Suppressor macrophage treated with lipopolysaccharide for 4 hours (primary cell): ENCODE results near the gene PXT1.

Experiments used
- DNase-seq: peaks from one replicate; pipeline ENCODE4 v3.0.0-alpha.2; 2020

The PXT1 gene

DNA sequence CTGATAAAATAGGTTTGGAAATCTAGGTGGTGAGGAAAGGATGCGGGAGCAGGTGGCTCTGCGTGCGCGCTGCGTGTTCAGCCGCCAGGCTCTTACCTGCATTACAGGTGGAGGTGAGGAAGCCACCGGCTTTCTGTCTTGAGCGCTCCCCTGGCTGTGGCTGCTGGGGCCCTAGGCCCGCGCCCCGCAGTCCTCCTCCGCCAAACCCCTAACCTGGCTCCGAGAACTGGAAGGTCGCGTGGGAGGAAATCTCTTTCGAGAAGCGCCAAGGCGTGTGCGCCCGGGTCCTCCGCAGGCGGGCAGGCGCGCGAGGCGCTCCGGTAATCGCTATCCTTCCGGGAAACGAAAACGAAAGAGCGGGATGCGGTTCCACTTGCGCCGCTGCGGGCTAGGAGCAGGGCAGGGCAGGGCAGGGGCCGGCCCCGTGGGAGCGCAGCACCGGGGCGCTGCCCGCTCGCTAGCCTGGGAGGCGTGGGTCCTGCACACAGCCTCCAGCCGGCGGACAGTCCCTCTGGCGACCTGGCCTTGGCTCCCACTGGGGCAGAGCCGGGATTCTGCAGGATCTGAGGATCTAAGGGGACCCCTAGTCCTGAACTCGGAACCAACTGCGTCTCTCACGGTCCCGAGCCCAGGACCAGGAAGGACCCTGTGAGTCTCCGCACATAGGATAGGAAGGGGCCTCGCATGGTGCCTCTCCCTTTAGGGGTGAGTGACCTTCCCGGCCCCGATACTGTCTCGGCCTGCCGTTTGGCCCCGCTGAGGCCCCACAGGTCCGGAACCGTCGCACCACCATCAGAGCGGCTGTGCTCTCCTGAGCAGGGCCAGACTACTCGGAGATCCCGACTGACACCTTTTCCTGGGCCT, 55.0 kb downstream of the PXT1 start, which contains the start of gene ETV7:
Gene ETV7 (minus strand): TSS at position 230 of the 864 bp plus-strand sequence. CDS start 128 bp downstream, at position 102.
- peak; percentile 94 for DNase-seq

DNA sequence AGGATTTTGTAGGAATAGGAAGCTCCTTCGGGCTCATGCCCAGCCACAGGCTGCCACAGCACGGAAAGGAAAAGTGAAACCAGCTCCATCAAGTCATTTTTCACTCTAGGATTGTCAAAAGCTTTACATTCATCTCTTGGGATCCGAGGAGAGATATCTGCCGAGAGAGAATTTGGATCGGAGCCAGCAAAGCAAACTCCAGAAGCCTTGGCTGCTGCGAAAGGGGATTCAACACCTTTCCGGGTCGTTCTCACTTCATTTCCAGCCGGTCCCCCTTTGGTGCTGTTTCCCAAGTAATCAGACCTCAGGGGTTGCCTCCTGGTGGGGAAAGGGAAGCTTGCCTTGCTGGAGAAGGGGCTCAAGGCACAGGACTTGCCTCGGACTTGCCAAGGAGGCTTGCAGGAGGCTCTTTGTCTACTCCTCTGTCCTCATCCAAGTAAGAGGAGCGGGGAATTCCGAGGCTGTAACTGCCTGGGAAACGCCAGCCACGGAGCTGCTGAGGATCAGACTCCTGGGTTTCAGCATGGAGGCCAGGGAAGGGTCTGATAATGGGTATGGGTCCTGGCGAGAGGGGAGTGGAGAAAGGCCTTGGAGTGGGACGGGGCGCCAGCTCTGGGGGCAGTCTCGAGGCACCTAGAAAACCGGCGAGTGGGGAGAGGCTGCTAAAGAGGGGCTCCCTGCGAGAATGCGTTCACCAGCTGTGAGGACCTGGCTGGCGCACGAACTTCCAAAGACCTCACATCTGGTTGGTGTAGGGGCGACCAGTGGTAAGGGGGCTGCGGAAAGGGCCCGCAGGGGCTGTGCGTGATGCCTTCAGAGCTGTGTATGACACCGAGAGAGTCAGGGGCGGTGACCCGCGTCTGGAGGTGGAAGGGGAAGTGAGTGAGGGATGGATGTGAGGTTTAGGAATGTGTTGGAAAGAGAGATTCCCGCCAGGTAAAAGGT, 55.9 kb downstream of the PXT1 start:
- peak; percentile 79 for DNase-seq

DNA sequence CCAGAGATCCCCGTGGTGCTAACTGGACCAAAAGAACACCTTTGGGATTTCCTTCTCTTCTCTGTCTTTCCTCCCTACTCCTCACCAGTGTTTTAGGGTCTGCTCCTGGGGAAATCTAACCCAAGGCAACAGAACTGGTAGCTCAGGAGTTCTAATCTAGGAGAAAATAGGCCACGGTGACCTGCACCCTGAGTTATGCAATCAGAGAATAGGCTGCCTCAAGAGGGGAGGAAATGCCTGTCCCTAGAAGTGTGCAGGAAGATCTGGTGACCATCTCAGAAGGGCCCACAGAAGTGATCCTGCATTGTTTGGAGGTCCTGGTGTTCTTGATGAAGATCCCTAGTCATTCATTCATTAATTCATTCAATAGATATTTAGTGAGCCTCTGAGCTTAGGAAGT, 58.6 kb downstream of the PXT1 start:
- DNase-seq, result no peak

DNA sequence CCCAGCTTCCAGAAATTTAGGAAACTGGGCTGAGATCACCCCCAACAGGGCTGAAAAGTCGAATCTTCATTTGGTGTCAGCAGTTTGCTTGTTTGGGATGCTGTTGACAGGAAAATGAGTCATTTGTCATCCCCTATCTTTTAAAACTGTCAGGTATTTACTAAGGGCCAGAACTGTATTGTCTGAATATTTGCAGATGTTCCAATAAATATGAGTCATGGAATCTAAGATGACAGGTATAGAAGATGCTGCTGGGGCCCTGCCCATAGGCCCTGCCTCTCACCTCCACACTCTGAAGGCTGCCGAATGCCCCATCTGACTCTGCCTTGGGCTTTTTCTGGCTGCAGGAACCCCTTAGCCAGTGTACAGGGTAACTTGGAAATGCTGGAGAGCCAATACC, 59.0 kb downstream of the PXT1 start:
- DNase-seq, result no peak

DNA sequence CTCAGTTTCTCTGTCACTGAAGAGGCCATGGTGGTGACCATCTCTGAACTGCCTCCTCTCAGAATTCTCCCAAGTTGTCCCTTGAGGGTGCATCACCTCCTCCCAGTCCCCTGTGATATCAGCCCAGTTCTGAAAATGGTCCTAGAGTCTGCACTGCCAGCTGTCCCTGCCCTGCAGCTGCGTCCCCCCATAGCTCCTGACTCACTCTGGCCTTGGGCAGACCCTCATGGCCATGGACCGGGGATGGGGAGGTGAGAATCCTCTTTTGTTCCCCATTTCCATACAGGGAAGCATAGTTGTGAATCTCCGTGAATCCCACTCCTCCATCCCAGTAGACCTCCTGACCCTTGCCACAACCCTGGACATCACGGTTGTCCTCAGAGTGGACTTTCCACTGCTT, 59.7 kb downstream of the PXT1 start:
- DNase-seq, result no peak

DNA sequence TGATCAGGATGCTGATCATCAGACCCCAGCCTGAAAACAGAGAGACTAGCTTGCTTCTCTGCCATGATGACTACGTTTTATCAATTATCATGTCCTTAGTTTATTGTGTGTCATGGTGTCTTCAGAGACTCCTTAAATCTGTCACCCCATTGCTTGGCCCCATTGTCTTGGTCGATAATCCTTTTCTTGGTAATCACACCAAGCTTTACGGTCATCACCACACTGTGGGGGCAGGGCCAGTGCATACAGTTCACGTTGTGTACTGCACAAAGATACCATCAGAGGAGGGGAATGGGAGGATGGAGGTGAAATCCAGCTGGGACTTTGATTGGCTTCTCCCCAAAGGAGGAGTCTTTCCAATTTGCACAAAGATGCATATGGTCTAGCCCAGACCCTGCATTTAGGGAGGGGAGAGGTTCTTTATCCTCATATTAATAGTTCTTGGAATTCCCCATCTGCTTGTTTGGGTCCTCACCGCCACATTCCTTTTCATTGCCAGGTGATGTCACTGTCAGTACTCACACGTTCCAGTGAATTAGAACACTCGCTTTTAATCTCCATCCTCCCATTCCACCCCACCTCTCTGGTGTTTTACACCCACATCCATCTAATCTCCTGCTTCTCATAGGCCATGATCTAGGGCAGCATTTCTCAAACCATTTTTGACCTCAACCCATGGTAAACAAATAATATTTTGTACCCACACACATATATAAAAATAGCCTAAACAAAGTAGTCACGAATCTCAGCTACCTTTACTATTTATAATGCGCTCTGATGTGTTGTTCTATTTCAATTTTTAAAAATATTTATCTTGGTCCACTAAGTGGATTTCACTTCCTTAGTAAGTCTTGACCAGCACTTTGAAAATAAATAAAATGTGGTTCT, 60.9 kb downstream of the PXT1 start:
- DNase-seq, result no peak

DNA sequence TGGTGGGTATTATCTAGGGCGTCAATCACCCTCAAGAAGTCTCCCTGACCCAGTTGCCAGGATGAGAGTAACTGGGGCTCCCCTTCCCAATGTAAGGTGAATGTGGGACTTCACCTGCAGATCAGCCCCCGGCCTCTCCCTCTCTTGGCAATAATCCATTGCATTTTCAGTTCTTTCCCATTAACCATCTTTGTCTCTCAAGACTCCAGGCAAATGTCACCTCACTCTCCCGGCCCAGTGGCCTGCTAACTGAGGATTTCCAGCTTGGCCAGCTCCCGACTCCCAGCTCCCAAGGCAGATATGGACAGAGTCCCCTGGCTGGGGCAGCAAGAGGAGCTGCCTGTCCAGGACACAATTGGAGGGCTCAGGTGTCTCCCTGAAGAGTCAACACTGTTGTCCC, 62.5 kb downstream of the PXT1 start:
- DNase-seq, result no peak

DNA sequence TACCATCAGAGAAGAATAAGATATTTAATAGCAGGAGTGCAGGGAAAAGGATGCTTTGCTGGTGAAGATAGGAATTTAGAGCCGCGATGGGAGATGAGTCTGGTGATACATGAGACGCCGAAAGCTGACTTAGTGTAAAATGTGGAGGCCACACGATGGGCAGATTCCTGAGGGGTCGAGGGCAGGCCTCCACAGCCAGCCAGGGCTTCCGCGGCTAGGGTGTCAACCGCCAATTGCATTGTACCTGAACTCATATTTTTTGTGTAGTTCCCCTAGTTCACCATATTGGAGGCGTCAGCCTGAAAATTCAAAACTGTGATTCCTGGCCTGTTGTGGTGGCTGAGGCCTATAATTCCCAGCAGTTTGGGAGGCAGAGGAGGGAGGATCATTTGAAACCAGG, 63.7 kb downstream of the PXT1 start:
- DNase-seq, result no peak

DNA sequence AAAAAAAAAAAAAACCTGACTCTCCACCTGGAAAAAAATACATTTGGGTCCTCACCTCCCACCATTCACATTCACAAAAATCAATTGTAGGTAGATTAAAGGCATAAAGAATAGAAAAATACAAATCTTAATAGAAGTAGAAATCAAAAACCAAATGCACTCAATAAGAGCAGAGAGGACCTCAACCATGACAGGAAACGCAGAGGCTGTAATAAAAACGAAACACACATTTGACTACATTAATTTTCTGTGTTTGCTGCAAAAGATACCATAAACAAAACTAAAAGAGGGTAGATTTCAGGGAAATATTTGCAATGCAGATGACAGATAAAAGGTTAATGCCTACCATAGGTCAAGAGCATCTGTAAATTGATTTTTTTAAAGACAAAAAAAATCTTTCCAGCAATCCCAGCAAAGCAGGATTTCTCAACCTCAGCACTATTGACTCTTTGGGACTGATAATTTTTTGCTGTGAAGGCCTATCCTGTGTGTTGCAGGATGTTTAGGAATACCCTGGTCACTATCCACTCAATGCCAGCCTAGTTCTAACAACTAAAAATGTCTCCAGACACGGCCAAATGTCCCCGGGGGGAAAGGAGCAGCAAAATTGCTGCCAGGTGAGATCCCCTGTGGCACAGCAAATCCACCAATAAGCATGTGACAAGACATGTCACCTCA, 64.3 kb downstream of the PXT1 start:
- no peak for DNase-seq

DNA sequence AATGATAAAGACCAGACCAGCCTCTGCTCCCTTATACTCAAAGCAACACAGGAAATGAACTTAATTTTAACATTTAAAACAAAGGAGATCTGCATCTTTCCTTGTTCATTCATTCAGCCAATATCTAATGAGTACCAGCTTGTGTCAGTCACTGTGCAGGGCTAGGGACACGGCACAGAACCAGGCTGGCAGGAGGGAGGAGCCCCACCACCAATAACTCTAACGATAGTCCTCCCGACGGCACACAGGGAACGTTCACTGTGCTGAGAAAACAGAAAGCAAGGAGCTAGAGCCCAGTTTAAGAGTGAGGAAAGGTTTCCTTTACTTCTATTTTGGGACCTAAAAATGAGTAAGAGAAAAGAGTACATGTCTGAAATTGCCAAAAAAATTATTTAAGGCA, 65.1 kb downstream of the PXT1 start:
- DNase-seq, result no peak

DNA sequence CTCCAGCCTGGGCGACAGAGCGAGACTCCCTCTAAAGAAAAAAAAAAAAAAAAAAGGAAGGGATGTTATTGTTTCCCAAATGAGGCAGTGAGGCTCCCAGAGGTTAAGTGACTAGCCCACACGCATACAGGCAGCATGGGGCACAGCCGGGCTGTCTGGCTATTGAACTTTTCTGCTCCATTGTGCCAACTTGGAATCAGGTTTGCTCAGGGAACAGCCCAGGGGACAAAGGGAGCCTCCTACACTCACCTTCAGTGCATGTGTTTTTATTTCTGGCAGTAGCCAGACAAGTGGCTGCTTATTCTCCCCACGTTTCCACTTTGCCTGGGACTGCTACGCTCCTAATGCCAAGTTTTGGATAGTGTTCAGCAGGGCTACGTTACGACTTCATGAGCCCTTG, 65.9 kb downstream of the PXT1 start:
- DNase-seq, result no peak

DNA sequence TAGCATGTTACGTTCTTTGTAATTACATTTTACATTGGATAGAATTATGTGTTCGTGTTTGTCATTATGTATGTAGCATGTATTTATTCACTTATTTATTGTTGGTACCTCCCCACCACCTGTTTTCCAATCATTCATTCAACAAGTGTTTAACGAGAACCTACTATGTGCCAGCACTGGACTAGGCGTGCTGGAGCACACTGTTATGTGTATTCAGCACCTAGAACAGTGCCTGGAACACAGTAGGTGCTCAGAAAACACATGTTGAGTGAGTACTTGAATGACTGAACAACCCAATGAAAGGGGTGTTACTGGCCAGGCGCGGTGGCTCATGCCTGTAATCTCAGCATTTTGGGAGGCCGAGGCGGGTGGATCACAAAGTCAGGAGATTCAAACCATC, 66.5 kb downstream of the PXT1 start:
- no peak for DNase-seq

DNA sequence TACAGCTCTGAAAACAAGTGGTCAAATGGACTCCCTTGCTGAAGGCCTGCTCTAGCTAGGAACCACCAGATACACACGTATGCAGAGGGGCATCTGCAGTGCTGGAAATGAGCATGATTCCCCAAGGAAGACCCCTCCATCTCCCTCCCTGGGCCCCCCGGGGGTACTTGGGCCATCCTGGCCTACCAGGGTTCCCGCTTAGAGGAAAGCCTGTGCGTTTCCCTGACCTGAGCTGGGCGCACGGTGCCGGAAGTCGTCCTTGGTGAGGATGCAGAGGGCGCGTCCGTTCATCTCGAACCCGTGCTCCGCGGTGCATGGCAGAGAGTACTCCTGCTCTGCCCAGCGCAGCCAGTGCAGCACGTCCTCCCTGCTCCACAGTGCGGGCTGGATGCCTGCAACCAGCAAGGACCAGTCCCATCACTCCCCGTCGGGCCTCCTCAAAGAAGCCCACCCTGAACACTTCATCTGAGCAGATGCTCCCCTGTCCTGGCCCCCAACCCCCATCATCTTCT, 67.0 kb downstream of the PXT1 start:
- no peak for DNase-seq

DNA sequence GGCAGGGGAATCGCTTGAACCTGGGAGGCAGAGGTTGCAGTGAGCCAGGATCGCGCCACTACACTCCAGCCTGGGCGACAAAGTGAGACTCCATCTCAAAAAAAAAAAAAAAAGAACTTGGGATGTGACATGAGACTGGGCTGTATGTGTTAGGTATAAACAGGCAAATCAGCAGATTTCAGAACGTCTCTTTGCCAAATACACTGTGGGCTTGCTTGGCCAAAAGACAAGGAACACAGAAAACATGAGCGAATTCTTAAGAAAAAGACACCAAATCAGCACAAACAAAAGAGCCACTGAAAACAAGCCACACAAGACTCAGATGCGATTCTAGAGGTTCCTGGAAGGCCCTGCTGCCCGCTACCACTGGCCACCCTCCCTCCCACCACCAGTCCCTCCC, 67.7 kb downstream of the PXT1 start:
- DNase-seq, result no peak

DNA sequence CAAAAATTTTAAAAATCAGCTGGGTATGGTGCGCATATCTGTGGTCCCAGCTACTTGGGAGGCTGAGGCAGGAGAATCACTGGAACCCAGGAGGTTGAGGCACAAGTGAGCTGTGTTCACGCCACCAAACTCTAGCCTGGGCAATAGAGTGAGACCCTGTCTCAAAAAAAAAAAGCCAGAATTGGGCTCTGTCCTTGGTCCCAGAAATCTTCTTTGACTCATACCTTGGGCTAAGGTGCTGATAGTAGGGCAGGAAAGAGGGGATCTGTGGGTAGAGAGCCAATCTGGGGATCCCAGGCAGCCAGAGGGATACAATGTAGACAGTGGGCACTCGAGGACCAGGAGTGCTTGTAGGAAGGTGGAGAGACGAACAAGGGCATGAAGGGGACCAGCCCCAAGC, 68.5 kb downstream of the PXT1 start:
- no peak for DNase-seq

DNA sequence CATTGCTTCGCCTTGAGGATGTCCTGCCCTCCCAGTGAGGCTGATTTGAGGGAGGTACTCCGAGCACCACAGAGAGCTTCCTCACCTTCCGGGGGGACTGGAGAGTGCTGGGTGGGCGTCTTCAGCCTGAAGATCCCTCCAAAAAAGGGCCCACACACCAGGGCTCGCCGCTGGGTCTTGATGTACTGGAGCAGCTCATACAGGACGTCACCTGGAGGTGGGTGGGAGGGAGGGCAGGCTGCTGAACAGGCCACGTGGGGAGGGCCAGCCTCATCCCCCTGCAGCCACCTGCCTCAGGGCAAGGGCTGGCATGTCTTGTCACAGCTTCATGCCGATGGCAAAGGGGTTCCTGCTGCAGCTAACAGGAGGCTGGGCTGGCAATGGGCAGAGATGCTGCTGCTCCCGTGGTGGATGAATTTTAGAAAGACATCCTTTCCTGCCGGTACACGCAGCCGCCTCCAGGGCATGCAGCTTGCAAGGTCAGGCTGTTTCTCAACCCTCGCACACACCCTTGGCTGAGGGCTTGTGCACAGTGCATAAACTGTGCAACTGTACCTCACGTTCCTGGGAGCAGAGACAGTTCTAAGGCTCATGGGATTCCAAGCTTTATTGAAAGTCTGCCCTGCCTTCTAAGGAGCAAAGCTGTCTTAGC, 69.2 kb downstream of the PXT1 start:
- DNase-seq, result no peak

DNA sequence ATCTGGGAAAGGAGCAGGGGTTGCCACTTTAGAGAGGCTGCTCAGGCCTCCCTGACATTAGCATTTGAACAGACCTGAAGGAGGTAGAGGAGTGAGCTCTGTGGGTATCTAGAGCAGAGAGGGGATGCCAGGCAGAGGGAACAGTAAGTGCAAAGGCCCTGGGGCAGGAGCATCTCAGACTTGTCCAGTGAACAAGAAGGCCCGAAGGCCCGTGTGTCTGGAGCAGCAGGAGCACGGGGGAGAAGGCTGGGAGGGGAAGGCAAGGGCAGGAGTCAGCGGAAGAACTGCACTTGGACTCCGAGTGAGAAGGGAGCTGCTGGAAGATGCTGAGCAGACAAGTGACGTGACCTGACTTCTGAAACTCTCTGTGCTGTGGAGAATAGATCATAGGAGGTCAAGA, 70.6 kb downstream of the PXT1 start:
- DNase-seq, result no peak

DNA sequence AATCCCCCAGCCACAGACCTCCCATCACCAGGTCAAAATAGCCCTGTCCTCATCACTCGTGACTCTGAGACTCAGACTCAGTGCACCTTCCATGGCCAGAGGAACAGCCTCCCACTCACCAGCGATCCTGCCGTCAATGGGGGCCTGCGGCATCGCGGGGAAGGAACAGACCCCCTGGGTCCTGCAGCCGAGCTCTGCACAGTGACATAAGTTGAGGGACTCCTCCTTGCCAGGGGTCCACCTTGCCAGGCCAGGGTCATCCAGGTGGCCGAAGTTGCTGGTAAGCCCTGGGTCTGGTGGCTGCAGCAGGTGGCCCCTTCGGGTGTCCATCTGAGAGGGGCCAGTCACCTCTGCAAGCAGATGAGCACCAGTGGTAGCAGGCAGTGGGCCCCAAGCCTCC, 71.4 kb downstream of the PXT1 start:
- no peak for DNase-seq

DNA sequence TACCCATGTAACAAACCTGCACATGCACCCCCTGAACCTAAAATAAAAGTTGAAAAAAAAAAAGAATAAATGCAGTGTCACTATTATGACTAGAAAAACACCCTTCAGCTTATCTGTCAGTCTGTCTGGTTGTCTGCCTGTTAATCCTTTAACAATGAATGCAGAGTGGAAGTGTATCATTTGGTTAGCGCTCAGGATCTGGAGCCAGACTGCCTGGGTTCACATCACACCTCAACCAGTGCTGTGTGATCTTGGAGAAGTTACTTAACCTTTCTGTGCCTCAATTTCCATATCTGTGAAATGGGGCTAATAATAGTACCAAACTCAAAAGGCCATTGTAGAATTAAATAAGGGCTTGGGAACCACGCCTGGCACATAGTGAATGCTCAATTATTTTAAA, 72.0 kb downstream of the PXT1 start:
- DNase-seq, result no peak

DNA sequence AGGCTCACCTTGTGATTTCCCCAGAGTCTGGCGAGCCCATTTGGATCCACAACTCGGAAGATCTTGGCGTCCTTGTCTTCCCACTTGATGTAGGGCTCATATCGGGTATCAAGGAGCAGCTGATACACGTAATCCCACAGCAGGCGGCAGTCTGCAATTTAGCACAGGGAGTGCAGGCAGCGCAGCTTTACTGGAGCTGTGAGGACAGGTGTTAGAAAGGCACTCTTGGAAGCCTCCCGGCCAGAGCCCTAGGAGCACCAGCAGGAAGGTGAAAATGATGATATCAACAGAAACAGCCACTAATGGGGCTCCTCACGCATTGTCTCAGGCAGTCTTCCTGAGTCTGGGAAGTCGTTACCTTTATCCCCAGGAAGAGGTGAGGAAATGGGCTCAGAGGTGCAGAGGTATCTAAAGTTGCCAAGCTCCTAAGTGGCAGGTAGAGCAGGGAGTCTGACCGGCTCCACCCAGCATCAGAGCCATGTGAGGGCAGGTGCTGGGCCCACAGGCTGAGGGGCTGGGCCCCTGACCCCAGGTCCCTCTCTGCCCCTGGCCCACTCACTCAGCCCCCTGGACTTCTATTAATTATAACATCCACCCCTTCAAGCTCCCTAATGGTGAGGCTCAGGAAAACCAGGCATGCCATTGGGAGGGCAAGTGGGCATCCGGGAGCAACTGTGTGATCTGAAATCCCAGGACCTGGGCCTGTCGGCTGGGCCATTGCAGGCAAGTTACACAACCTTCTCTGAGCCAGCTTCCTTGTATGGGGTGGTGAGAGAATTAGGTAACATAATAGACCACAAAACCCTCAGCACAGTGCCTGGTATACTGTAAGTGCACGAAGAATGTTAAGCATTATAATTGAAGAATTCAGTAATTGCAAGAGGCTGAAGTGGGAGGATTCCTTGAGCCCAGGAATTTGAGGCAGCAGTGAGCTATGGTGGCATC, 73.5 kb downstream of the PXT1 start:
- peak; percentile 56 for DNase-seq
